Measurements from ENCODE around the gene AFF4. TPM values are rescaled to one million over a fixed set of nuclear protein-coding genes. Genes with fewer than 3 reads are reported as not detected.

Gene AFF4
- polyA plus RNA-seq, 4 donors, result 60.7 to 69.9 (median 64.2) TPM

DNA sequence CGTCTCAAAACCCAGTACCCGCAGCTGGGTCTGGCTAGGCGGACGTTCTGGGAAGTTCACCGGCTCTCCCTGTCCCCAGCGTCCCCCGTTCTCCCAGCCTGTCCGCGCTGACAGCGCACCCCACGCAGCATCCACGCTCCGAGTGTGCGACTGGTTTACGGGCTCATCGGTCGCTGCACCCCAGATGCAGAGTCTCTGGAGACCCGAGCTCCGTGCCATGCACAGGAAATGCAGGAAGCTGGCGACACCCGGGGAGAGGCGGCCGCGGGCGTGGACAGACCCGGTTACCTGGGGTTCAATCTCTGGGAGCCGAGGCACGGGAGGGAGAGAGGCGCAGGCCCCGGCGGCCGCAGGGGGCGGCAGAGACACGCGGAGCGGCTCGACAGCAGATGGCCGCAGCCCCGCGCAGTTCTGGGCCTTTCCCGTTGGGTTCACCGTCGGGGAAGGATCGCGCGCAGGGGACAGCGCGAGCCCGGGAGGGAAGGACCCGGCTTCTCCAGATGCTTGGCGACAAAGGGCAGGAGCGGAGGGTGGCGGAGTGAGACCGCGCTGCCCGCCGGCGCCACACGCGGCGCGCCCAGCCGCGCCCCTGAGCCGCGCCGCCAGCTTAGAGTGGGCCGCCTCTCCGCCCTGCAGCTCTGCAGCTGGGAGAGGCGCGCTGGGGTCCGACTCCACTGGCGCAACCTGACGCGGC is 133.5 kb downstream of the AFF4 start:
- DNase-seq (ENCODE audit: low read depth in 4 of 4, low spot score in 3 of 4), result no peak

DNA sequence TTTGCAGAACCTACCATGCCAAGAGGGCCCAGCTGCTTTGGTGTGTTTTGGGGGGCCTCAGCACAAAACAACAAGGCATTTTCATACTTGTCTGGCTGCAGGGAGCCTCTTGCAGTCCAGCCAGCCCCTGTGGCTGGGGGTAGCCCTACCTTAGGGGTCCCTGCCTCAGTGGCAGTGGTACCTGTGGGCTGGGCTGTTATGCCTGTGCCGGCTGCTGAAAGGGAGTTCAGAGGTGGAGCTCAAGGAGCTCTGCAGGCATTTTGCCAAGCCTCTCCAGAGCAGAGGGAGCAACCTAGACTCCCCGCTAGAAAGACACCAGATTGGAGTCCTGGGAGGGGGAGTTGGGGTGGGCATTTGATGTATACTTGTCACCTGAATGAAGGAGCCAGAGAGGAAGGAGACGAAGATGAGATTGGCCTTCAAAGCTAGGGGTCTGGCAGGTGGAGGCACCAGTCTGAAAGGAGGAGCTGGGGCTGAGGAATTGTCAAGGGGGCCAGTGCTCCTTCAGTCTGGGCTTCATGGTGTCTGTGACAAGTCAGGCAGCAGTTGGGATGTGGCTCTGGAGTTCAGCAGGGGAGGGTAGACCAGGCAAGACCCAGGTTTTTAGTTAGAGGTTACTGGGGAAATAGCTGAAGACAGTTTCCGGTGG is 134.5 kb downstream of the AFF4 start:
- no peak for DNase-seq (ENCODE audit: low read depth in 4 of 4, low spot score in 3 of 4)

DNA sequence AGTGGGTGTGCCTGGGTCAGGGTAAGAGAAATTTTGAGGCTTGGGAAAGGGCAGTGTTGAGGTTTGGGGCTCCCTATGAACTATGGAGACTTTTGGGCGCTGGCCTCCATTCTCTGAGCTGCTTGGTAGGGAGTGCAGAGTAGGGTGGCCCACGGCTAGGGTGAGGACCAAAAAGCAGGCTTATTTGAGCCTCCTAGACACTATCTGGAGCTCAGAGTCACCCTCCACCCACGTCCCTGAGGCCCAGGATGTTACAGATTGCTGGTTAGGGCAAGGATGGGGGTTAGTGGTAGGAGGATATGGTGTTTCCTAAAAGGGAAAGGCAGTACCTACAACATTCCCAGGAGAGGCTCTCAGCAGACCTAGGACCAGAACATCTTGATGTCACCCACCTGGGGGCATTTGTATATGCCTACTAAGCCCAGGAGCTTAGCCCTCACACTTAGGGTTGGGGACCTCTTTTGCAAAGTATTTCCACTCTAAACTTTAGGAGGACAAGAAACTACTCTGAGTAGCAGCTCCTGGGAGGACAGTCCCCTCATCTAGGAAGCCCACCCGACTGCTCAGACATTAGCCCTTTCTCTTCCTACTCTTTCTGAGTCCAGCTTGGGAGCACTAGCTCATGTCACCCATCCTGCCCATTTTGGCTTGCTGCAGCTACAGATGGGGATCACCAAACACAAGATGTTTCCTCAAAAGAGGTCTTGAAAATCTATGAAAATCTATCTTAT is 135.3 kb downstream of the AFF4 start:
- no peak for DNase-seq (ENCODE audit: low read depth in 4 of 4, low spot score in 3 of 4)

DNA sequence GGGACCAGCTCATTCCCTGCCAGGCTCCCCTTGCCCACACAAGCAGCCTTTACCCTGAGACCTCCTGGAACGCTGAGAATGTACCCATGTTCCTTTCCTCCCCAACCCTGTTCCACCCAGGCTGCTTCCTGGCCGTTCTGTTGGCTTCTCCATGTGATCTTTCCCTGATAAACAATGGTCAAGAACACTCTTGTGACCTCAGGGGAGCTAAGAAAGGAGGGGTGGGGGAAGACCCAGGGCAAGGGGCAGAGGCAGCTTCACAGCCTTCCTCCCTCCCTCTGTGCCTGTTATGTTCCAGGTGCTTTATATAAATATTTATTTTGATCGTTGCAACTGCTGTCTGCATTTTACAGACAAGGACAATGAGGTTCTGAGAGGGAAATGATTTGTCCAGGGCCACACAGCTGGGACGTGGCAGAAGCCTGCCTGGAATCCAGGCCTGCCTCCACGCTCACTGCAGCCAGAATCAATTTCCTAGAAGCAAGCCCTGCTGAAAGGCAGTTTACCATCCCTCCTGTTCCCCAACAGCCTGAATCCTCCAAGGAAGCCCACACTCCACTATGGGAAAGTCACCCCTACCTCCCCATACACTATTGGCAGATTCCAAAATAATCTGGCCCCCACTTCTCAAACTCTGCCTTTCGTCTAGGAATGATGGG is 136.9 kb downstream of the AFF4 start:
- DNase-seq (ENCODE audit: low read depth in 4 of 4, low spot score in 3 of 4), result no peak

DNA sequence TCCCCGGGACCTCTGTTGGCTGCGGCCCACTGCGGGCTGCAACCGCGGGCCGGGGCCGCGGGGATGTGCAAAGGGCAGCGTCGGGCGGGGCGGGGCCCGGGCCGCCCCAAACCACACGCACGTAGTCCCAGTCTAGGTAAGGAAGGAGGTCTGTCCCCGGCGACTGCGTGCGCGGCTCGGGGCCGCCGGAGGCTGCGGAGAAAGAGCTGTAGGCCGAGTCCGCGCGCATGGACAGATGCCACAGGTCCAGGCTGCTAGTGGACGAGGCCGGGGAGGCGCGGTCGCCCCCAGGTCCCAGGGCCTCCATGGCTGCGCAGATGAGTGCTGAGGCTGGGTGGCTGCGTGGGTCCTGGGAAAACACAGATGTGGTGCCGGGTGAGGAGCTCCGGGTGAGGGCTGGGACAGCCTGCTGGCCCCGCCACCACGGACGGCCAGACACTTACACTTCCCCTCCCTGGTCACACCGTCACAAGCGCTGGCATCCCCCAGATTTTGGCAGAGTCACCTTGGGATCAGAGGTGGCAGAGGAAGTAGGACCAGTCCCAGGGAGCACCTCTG is 137.5 kb downstream of the AFF4 start:
- DNase-seq (ENCODE audit: low read depth in 4 of 4, low spot score in 3 of 4), result no peak

Other genes starting within 250 kb of the AFF4 start
- 10 to 100 TPM; 18.6 to 21.2 (median 20.6) TPM for gene KIF3A, start 226.1 kb downstream of the AFF4 start, polyA plus RNA-seq (ENCODE audit: insufficient read length in 4 of 4)
- 1 to 10 TPM; 3.1 to 3.7 (median 3.5) TPM for gene CCNI2, start 216.2 kb downstream of the AFF4 start, polyA plus RNA-seq (ENCODE audit: insufficient read length in 4 of 4)
- 10 to 100 TPM; 75.6 to 90.5 (median 80.4) TPM for gene SEPTIN8, start 186.4 kb downstream of the AFF4 start, polyA plus RNA-seq (ENCODE audit: insufficient read length in 4 of 4)
- gene SOWAHA, start 150.3 kb downstream of the AFF4 start, polyA plus RNA-seq (ENCODE audit: insufficient read length in 4 of 4), result 1 to 10 TPM; 4.4 to 5.2 (median 5.1) TPM
- 10 to 100 TPM; 10.8 to 21.8 (median 15.7) TPM for gene SHROOM1, start 133.0 kb downstream of the AFF4 start, polyA plus RNA-seq (ENCODE audit: insufficient read length in 4 of 4)
- gene GDF9, start 97.2 kb downstream of the AFF4 start, polyA plus RNA-seq (ENCODE audit: insufficient read length in 4 of 4), result 1 to 10 TPM; 1.7 to 2.3 (median 1.9) TPM
- gene UQCRQ, start 97.0 kb downstream of the AFF4 start, polyA plus RNA-seq (ENCODE audit: insufficient read length in 4 of 4), result 100 to 1,000 TPM; 193 to 247 (median 222) TPM
- gene LEAP2, start 90.0 kb downstream of the AFF4 start, polyA plus RNA-seq (ENCODE audit: insufficient read length in 4 of 4), result 1 to 10 TPM; 3.2 to 10.0 (median 6.9) TPM
- gene ZCCHC10, start 62.9 kb upstream of the AFF4 start, polyA plus RNA-seq (ENCODE audit: insufficient read length in 4 of 4), result 10 to 100 TPM; 27.9 to 37.4 (median 33.9) TPM
- 100 to 1,000 TPM; 117 to 157 (median 141) TPM for gene HSPA4, start 88.4 kb upstream of the AFF4 start, polyA plus RNA-seq (ENCODE audit: insufficient read length in 4 of 4)